HepG2 (cell line): ENCODE results near the gene PPP1R15A. TPM values are rescaled to one million over a fixed set of nuclear protein-coding genes. Genes with fewer than 3 reads are reported as not detected.

Experiments
- FOXK1 ChIP-seq: sonication (generic); formaldehyde crosslinking; IDR thresholded peaks from 2 replicates; pipeline ENCODE4 v1.4.0; 2020; ENCODE audit warnings: low read depth, missing genetic modification reagents, borderline replicate concordance
- GTF2F1 ChIP-seq: fragments of 150-350 bp; IDR thresholded peaks from 2 replicates; pipeline ENCODE4 v1.6.1; 2014; ENCODE audit warnings: low read length
- HBP1 ChIP-seq: IDR thresholded peaks from 2 replicates; pipeline ENCODE4 v1.6.1; 2016; ENCODE audit warnings: low read depth, control low read depth
- HNF1A ChIP-seq, 2 experiments: sonication (generic) in 1 of 2; formaldehyde crosslinking in 1 of 2; IDR thresholded peaks; 2 replicates each; pipeline versions ENCODE4 v1.4.0 to v1.6.1; 2016 to 2020; ENCODE audit warnings: borderline replicate concordance in 1 of 2, low read depth in 1 of 2, mild to moderate bottlenecking in 1 of 2, missing genetic modification reagents in 1 of 2
- PHF21A ChIP-seq: sonication (generic); formaldehyde crosslinking; IDR thresholded peaks from 2 replicates; pipeline ENCODE4 v1.5.0; 2020; ENCODE audit warnings: mild to moderate bottlenecking, missing genetic modification reagents
- SP2 ChIP-seq: sonication (generic); formaldehyde crosslinking; IDR thresholded peaks from 2 replicates; pipeline ENCODE4 v1.5.1; 2020; ENCODE audit warnings: mild to moderate bottlenecking, missing genetic modification reagents
- STAT5B ChIP-seq: sonication (generic); formaldehyde crosslinking; IDR thresholded peaks from 2 replicates; pipeline ENCODE4 v1.4.0; 2020; ENCODE audit warnings: missing genetic modification reagents
- ZNF253 ChIP-seq: sonication (generic); formaldehyde crosslinking; IDR thresholded peaks from 2 replicates; pipeline ENCODE4 v1.8.0; 2022; ENCODE audit warnings: mild to moderate bottlenecking, missing genetic modification reagents, borderline replicate concordance
- ZNF296 ChIP-seq: sonication (generic); formaldehyde crosslinking; conservative IDR thresholded peaks from 2 replicates; pipeline ENCODE4 v1.5.0; 2020; ENCODE audit warnings: mild to moderate bottlenecking, missing genetic modification reagents
- ZUFSP ChIP-seq: sonication (generic); formaldehyde crosslinking; IDR thresholded peaks from 2 replicates; pipeline ENCODE4 v1.9.0; 2021; ENCODE audit warnings: missing genetic modification reagents, mild to moderate bottlenecking, borderline replicate concordance
- polyA plus RNA-seq, 8 experiments: library from polyadenylated mRNA; depleted of rRNA in 3 of 8; stranded (reverse) in 7 of 8; unstranded in 1 of 8; fragments of >200 nt; fragmentation: Illumina TruSeq in 4 of 8; extraction: Trizol in 4 of 8; gene quantifications; 2 replicates each; pipeline versions ENCODE4 v1.2.1 to v1.2.3, GENCODE V29; 2011 to 2016; ENCODE audit warnings: low read depth in 4 of 8, missing spikeins in 1 of 8, mixed read lengths in 1 of 8; ENCODE audit not compliant: insufficient read depth in 1 of 8
- total RNA-seq, 5 experiments: library from RNA; depleted of rRNA; stranded (reverse); fragments of >200 nt; fragmentation: Illumina TruSeq; extraction: Trizol; gene quantifications; 2 replicates each; pipeline ENCODE4 v1.2.3, GENCODE V29; 2016; ENCODE audit warnings: low read depth in 1 of 5
- TF ChIP-seq, protein P1 (sequence below): sonication (generic); formaldehyde crosslinking; IDR thresholded peaks from 2 replicates; pipeline ENCODE4 v1.4.0; 2020; ENCODE audit warnings: mild to moderate bottlenecking, low read depth, missing genetic modification reagents
- TF ChIP-seq, protein P2 (sequence below): sonication (generic); formaldehyde crosslinking; IDR thresholded peaks from 2 replicates; pipeline ENCODE4 v1.4.0; 2020; ENCODE audit warnings: missing genetic modification reagents, borderline replicate concordance

PPP1R15A gene
- total and polyA plus RNA-seq, 2 of the 13 experiments (the other 11 are each of a cell fraction or from before 2014, with no cell fraction given) = 15.6 to 18.5 TPM

GRCh38 chr19:48907671-48908070 is 35.5 kb downstream of the PPP1R15A start (continued):
- TF ChIP-seq HNF1A (IDR thresholded peaks at IDR 0.05; ENCODE audit: low read depth) = no peak
- TF ChIP-seq HNF1A (CRISPR knock-in tag; IDR thresholded peaks at IDR 0.05; ENCODE audit: borderline replicate concordance) = peak; percentile 32; the same call in 1 of the 2 replicates
- TF ChIP-seq ZNF253 (CRISPR knock-in tag) = no peak
- peak; percentile 35; the same call in 1 of the 2 replicates for TF ChIP-seq FOXK1 (CRISPR knock-in tag)
- TF ChIP-seq, protein P1, sequence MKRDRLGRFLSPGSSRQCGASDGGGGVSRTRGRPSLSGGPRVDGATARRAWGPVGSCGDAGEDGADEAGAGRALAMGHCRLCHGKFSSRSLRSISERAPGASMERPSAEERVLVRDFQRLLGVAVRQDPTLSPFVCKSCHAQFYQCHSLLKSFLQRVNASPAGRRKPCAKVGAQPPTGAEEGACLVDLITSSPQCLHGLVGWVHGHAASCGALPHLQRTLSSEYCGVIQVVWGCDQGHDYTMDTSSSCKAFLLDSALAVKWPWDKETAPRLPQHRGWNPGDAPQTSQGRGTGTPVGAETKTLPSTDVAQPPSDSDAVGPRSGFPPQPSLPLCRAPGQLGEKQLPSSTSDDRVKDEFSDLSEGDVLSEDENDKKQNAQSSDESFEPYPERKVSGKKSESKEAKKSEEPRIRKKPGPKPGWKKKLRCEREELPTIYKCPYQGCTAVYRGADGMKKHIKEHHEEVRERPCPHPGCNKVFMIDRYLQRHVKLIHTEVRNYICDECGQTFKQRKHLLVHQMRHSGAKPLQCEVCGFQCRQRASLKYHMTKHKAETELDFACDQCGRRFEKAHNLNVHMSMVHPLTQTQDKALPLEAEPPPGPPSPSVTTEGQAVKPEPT (CRISPR knock-in tag) = no peak
- TF ChIP-seq ZUFSP (CRISPR knock-in tag) = no peak
- TF ChIP-seq ZNF296 (CRISPR knock-in tag) = no peak
- 0 out of 2 replicates have a peak, but pooled peaks have one; percentile 7 for TF ChIP-seq SP2 (CRISPR knock-in tag)
- TF ChIP-seq STAT5B (CRISPR knock-in tag) = no peak
- TF ChIP-seq GTF2F1 = no peak
- peak; percentile 76; the same call in 1 of the 2 replicates for TF ChIP-seq PHF21A (CRISPR knock-in tag)
- TF ChIP-seq, protein P2, sequence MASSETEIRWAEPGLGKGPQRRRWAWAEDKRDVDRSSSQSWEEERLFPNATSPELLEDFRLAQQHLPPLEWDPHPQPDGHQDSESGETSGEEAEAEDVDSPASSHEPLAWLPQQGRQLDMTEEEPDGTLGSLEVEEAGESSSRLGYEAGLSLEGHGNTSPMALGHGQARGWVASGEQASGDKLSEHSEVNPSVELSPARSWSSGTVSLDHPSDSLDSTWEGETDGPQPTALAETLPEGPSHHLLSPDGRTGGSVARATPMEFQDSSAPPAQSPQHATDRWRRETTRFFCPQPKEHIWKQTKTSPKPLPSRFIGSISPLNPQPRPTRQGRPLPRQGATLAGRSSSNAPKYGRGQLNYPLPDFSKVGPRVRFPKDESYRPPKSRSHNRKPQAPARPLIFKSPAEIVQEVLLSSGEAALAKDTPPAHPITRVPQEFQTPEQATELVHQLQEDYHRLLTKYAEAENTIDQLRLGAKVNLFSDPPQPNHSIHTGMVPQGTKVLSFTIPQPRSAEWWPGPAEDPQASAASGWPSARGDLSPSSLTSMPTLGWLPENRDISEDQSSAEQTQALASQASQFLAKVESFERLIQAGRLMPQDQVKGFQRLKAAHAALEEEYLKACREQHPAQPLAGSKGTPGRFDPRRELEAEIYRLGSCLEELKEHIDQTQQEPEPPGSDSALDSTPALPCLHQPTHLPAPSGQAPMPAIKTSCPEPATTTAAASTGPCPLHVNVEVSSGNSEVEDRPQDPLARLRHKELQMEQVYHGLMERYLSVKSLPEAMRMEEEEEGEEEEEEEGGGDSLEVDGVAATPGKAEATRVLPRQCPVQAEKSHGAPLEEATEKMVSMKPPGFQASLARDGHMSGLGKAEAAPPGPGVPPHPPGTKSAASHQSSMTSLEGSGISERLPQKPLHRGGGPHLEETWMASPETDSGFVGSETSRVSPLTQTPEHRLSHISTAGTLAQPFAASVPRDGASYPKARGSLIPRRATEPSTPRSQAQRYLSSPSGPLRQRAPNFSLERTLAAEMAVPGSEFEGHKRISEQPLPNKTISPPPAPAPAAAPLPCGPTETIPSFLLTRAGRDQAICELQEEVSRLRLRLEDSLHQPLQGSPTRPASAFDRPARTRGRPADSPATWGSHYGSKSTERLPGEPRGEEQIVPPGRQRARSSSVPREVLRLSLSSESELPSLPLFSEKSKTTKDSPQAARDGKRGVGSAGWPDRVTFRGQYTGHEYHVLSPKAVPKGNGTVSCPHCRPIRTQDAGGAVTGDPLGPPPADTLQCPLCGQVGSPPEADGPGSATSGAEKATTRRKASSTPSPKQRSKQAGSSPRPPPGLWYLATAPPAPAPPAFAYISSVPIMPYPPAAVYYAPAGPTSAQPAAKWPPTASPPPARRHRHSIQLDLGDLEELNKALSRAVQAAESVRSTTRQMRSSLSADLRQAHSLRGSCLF = no peak
- TF ChIP-seq HBP1 (CRISPR knock-in tag) = no peak
